Activated CD4-positive, alpha-beta T cell treated with anti-CD3 and anti-CD28 coated beads, Interleukin-2, amount 10 ng/mL, durations not matched to agents 7 days and 5 days (primary cell): ENCODE results near the gene ROBO1. TPM values are rescaled to one million over a fixed set of nuclear protein-coding genes. Genes with fewer than 3 reads are reported as not detected.
"Not testable (repeated sequence)": the region's sequence is repeated elsewhere in the genome, so short reads cannot be mapped to it uniquely, and the experiment has no call there.

Experiments used
- CTCF ChIA-PET: fragments of 350-600 bp; sonication (Branson Sonifier 250); formaldehyde crosslinking; loops from one replicate; lab custom pipeline; 2021; ENCODE audit warnings: antibody characterized with exemption; lab: Charles Lee
- POLR2A ChIA-PET: fragments of 350-600 bp; sonication (Branson Sonifier 250); formaldehyde crosslinking; loops from one replicate; lab custom pipeline; 2021; ENCODE audit warnings: antibody characterized with exemption; lab: Charles Lee
- DNase-seq: peaks from one replicate; pipeline ENCODE4 v3.0.0-alpha.2; 2020
- H3K27ac Mint-ChIP-seq: one replicate; pipeline ENCODE4 v1.8.0; 2021; ENCODE audit warnings: mild to moderate bottlenecking, moderate library complexity, mixed read lengths
- H3K27me3 Mint-ChIP-seq: one replicate; pipeline ENCODE4 v1.8.0; 2021; ENCODE audit warnings: mixed read lengths
- H3K36me3 Mint-ChIP-seq: one replicate; pipeline ENCODE4 v1.8.0; 2021; ENCODE audit warnings: low read depth, mixed read lengths
- H3K4me1 Mint-ChIP-seq: one replicate; pipeline ENCODE4 v1.8.0; 2021; ENCODE audit warnings: mixed read lengths
- H3K4me3 Mint-ChIP-seq: one replicate; pipeline ENCODE4 v1.8.0; 2021; ENCODE audit warnings: mild to moderate bottlenecking, moderate library complexity, mixed read lengths
- H3K9me3 Mint-ChIP-seq: one replicate; pipeline ENCODE4 v1.8.0; 2021; ENCODE audit warnings: mixed read lengths
- total RNA-seq, 2 experiments: library from RNA; stranded (reverse); gene quantifications; one replicate each; pipeline ENCODE4 v1.2.3, GENCODE V29; 2021

ROBO1 gene
- total RNA-seq, 2 experiments from 2014 or later = 0.55 to 0.62 TPM

DNA sequence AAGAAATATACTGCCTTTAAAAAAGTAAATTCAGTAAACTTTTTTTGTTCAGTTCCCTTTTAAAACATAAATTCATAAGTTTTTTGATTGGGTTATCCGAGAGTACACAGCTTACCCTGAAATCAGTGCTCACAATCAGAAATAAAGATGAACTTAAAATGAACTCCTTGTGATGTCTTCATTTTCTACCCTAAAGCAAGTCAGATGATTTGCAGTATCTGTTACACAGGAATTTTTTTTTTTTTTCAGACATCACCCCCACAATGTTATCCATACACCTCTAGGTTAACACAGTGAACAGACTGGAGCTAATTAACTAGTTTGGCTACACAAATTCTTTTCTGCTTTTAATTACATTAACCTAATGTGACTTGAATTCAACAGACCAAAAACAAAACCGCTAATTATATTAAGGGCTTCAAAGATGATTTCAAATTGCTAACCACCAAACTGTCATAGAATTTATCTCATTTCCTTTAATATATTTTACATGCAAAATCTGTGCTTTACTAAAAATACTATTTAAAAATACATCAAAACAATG lies 1042.0 kb downstream of the ROBO1 start:
- no peaks in the 10 kb centered on the region for H3K36me3 Mint-ChIP-seq
- DNase-seq = no peak
- no peaks in the 10 kb centered on the region for H3K4me1 Mint-ChIP-seq
- ChIA-PET CTCF (no interaction called here), POLR2A (no interaction called here)
- no peaks in the 10 kb centered on the region for H3K27me3 Mint-ChIP-seq
- no peaks in the 10 kb centered on the region for H3K9me3 Mint-ChIP-seq
- no peak overlapping the region for H3K27ac Mint-ChIP-seq
- H3K4me3 Mint-ChIP-seq = no peak overlapping the region

DNA sequence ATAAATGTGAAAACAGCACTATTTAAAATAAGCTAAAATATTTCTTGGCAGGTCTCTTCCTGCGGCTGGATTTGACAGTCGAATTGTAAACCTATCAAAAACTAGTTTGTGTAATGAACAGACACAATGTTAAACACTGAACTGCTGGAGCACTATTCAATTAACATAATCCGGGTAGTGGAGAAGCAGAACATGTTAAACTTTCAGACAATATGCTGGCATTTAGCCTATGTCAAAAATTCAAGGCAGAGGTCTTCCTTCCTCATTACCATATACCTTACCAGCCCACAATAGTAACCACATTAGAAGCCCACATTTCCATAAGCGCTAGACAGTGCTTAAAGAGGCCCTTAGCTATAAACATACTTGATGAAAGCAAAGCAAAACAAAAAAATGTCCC lies 1042.9 kb downstream of the ROBO1 start:
- no peaks in the 10 kb centered on the region for H3K27me3 Mint-ChIP-seq
- no peak overlapping the region for H3K4me3 Mint-ChIP-seq
- H3K27ac Mint-ChIP-seq = no peak overlapping the region
- POLR2A ChIA-PET = no interaction called here
- no peaks in the 10 kb centered on the region for H3K36me3 Mint-ChIP-seq
- H3K9me3 Mint-ChIP-seq = no peaks in the 10 kb centered on the region
- DNase-seq = no peak
- no peaks in the 10 kb centered on the region for H3K4me1 Mint-ChIP-seq
- CTCF ChIA-PET = no interaction called here

DNA sequence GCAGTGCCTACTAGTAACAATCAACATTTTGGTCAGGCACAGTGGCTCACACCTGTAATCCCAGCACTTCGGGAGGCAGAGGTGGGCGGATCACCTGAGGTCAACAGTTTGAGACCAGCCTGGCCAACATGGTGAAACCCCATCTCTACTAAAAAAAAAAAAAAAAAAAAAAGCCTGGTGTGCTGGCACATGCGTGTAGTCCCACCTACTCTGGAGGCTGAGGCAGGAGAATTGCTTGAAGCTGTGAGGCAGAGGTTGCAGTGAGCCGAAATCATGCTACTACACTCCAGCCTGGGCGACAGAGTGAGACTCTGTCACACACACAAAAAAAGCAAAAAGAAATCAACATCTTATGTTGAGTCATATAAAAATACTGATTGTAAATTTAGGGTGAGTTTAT lies 1043.4 kb downstream of the ROBO1 start:
- H3K27ac Mint-ChIP-seq, DNase-seq, CTCF ChIA-PET, H3K9me3 Mint-ChIP-seq, H3K36me3 Mint-ChIP-seq, H3K27me3 Mint-ChIP-seq, H3K4me3 Mint-ChIP-seq, POLR2A ChIA-PET, H3K4me1 Mint-ChIP-seq: not testable (repeated sequence)

DNA sequence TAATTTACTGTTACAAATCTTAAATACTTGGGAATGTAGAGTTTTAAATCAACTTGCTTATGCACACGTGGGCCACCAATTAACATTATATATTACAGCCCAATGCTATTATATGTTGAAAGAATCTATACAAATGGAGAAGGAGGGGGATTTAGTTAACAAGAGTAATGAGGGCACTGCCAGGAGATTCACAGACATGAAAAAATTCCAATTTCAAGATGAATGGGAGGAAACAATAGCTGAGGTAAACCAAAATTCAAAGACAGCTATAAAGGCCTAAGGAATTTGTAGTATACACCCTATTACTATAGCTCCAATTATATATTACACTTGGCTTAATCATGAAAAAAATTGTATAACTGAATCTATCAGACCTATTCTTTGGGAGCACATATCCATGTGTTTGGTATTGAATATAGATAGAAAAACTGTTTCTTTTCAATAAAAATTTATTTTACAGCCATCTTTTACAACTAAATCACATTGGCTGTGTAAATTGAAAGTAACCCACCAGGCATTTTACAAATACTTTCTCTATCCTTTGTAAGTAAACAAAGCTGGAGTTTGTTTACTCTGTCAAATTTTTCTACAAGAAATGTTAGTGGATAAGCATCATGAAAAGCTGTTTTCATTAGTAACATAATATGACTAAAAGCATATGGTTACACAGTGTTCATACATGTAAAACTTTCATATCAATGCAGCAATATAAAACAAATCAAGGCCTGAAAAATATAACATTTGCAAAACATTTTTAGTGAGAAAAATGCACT lies 1045.8 kb downstream of the ROBO1 start:
- POLR2A ChIA-PET = no interaction called here
- DNase-seq = no peak
- no peak overlapping the region for H3K4me3 Mint-ChIP-seq
- H3K9me3 Mint-ChIP-seq = no peaks in the 10 kb centered on the region
- no peak overlapping the region for H3K27ac Mint-ChIP-seq
- no peaks in the 10 kb centered on the region for H3K4me1 Mint-ChIP-seq
- no peaks in the 10 kb centered on the region for H3K36me3 Mint-ChIP-seq
- CTCF ChIA-PET = no interaction called here
- no peaks in the 10 kb centered on the region for H3K27me3 Mint-ChIP-seq

DNA sequence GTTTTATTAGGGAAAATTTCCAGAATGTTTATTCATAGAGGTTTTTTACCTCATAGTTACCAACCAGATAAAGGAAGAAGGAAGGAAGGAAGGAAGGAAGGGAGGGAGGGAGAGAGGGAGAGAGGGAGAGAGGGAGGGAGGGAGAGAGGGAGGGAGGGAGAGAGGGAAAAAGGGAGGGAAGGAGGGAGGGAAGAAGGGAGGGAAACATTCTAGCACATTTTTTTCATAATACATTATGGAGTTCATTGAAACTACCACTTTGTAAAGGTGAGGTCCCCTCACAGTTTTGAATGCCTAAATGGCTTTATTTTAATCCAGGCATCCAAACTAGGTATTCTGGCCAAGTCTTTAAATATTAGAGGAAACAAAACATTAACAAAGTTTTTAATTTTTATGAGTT lies 1049.1 kb downstream of the ROBO1 start:
- no peak for DNase-seq
- no peak overlapping the region for H3K4me3 Mint-ChIP-seq

DNA sequence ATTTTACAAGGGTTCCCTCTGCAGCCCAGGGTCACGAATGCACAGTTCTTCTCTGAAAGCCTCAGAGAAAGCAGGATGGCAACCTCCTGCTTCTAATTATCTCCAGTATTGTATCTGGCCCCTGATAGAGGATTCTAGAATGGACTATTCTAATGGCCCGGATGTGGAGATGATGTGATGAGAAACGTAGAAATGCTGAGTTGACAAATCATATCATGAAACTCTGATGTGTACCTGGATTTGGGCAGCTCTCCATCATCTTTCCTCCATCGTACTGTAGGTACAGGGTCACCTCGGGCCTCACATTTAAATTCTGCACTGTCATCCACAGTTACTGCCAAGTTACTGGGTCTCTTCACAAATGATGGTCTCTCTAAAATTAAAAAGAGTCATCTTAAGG lies 1050.8 kb downstream of the ROBO1 start:
- POLR2A ChIA-PET = interaction anchor here (0.6 kb wide), 1 partner anchor 16 kb away, joined by 6 read pairs; no protein-coding TSS in a partner anchor
- CTCF ChIA-PET = no interaction called here
- Mint-ChIP-seq H3K36me3 (no peaks in the 10 kb centered on the region), H3K4me3 (no peak overlapping the region), H3K27me3 (no peaks in the 10 kb centered on the region), H3K9me3 (peaks cover 5% of the 10 kb centered on the region), H3K27ac (no peak overlapping the region), H3K4me1 (no peaks in the 10 kb centered on the region)
- DNase-seq = no peak

More for the DNA sequence above, 1049.1 kb downstream of the ROBO1 start:
- Mint-ChIP-seq H3K9me3 (peaks cover 5% of the 10 kb centered on the region), H3K36me3 (no peaks in the 10 kb centered on the region), H3K27ac (no peak overlapping the region), H3K27me3 (no peaks in the 10 kb centered on the region), H3K4me1 (no peaks in the 10 kb centered on the region)
- ChIA-PET CTCF (no interaction called here), POLR2A (no interaction called here)

DNA sequence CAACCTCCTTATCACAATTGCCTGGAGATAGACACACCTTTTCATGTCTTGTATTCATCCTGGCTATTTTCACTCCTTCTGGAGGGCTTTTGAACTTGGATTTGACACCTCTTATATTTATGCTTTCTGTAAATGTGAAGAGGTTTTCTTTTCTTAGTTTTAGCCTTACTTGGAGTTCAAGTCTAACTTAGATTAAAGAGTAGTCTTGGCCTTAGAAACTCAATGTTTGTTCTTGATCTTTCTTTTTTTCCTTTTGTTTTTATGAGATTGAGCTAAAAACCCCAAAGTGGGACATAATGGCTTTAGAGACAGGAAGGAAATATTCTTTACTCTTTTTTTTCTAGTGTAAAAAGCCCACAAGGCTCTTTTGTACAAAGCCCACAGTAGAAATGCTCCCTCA lies 1054.9 kb downstream of the ROBO1 start:
- no peak for DNase-seq
- no peaks in the 10 kb centered on the region for H3K27me3 Mint-ChIP-seq
- POLR2A ChIA-PET = no interaction called here
- peaks cover 5% of the 10 kb centered on the region for H3K9me3 Mint-ChIP-seq
- CTCF ChIA-PET = no interaction called here
- no peaks in the 10 kb centered on the region for H3K36me3 Mint-ChIP-seq
- no peaks in the 10 kb centered on the region for H3K4me1 Mint-ChIP-seq
- H3K27ac Mint-ChIP-seq = no peak overlapping the region
- no peak overlapping the region for H3K4me3 Mint-ChIP-seq

DNA sequence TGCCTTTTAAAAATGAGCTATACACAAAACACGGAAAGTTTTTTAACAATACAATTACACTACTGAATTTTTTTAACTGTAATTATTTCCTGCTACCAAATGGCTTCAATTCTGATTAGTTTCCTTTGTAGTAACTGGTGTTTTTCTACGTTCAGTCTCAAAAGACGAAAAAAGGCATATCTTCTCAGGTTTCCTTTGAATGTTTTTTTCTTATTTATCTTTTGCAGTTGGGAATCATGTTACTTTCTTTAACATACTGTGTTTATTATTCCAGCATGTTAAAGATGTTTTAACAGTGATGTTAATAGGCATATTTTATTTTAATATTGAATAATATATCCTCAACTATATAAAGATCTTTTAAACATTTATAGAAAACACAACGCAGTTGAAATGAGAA lies 1055.5 kb downstream of the ROBO1 start:
- POLR2A ChIA-PET = no interaction called here
- CTCF ChIA-PET = no interaction called here
- DNase-seq = no peak
- no peak overlapping the region for H3K27ac Mint-ChIP-seq
- H3K36me3 Mint-ChIP-seq = no peaks in the 10 kb centered on the region
- H3K27me3 Mint-ChIP-seq = no peaks in the 10 kb centered on the region
- H3K9me3 Mint-ChIP-seq = peaks cover 5% of the 10 kb centered on the region
- peaks cover 3% of the 10 kb centered on the region for H3K4me1 Mint-ChIP-seq
- no peak overlapping the region for H3K4me3 Mint-ChIP-seq

DNA sequence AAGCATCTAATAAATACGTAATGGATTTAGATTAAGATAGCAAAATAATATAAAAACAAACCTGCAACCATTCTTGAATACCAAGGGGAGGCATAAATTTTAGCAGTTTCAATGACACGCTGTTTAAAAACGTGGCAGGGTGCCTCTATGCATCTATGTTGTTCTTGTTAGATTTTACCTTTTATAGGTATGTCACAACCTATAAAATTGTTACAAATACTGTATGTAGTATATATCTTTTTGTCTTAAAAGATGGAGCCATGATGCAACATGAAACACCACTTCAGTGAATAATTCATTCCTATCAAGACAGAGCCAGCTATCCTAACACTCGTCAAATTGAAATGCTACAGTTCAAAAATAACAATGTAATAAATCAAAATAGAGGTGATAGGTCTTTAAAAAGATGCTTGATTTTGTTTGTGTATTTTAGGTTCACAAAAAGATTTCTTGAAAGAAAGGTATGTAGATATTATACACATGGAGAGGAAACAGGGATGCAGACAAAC lies 1059.2 kb downstream of the ROBO1 start:
- POLR2A ChIA-PET = no interaction called here
- H3K9me3 Mint-ChIP-seq = no peaks in the 10 kb centered on the region
- H3K4me3 Mint-ChIP-seq = no peak overlapping the region
- no peak for DNase-seq
- CTCF ChIA-PET = no interaction called here
- H3K27ac Mint-ChIP-seq = no peak overlapping the region
- H3K4me1 Mint-ChIP-seq = peaks cover 3% of the 10 kb centered on the region
- H3K36me3 Mint-ChIP-seq = no peaks in the 10 kb centered on the region
- no peaks in the 10 kb centered on the region for H3K27me3 Mint-ChIP-seq

DNA sequence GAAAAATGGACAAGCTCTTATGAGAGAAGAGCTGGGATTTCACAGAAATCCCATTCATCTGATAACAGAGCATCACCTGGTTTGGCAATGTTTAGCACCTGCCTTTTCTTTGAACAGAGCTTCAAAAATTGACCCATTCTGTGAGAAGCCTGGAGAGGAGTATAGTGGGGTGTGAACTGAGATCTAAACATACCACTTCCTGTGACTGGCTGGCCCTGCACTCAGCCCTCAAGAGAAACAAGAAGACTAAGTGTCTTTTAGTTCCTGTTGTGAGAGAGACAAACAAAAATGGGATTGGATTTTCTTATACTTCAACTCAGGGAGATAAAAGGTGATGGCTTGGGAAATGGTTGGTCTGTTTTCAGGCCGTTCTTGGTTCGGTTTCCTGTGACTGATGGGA lies 1060.2 kb downstream of the ROBO1 start:
- H3K4me3 Mint-ChIP-seq = no peak overlapping the region
- H3K27me3 Mint-ChIP-seq = no peaks in the 10 kb centered on the region
- no peaks in the 10 kb centered on the region for H3K9me3 Mint-ChIP-seq
- peaks cover 3% of the 10 kb centered on the region for H3K4me1 Mint-ChIP-seq
- ChIA-PET CTCF (no interaction called here), POLR2A (no interaction called here)
- no peak overlapping the region for H3K27ac Mint-ChIP-seq
- DNase-seq = no peak
- no peaks in the 10 kb centered on the region for H3K36me3 Mint-ChIP-seq

DNA sequence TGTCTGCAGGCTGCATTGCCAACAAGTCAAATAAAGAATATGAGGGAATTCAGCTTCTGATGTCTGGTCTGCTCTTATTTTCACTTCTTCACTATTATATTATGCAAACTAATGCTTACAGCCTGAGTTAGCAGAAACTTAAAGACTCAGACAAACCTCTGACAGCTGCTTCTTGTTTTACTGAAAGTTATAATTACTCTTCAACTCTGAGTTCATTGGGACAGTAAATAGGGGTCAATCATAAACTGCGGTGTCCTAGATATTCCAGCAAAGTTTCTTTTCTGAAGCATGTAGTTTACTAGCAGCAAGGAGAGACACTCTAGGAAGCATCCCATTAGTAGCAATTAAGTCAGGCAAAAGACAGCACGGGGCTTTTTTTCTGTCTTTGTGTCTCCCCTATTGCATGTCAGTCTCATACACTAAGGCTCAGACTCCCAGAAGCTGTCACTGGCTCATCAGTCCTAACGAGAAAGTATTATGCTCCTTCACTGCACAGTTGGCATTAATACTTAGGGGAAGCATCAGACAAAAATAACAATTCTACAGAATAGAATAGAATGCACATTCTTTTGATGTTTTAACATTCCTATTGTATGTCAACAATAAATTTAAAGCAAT lies 1060.8 kb downstream of the ROBO1 start:
- no peaks in the 10 kb centered on the region for H3K9me3 Mint-ChIP-seq
- peaks cover 3% of the 10 kb centered on the region for H3K4me1 Mint-ChIP-seq
- ChIA-PET CTCF (no interaction called here), POLR2A (no interaction called here)
- no peak overlapping the region for H3K4me3 Mint-ChIP-seq
- no peak overlapping the region for H3K27ac Mint-ChIP-seq
- H3K36me3 Mint-ChIP-seq = no peaks in the 10 kb centered on the region
- no peak for DNase-seq
- no peaks in the 10 kb centered on the region for H3K27me3 Mint-ChIP-seq

DNA sequence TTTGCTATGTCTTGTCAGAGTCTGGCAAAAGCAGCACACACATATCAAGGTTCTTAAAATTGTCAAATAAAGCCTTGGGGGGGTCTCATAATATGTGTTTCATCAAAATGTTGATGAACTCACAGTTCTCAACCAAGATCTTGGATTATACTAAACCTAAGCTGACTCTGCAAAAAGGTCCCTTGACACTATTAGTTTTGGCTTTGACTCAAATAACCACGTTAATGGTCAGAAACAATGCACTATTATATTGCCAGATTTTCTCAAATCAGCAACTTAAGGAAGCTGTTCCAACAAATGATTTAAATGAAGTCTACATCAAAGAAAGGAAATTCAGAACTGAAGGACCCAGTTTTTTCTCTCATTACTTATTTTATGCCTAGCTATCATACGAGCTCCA lies 1063.9 kb downstream of the ROBO1 start:
- H3K9me3 Mint-ChIP-seq = no peaks in the 10 kb centered on the region
- H3K4me3 Mint-ChIP-seq = no peak overlapping the region
- no peak overlapping the region for H3K27ac Mint-ChIP-seq
- ChIA-PET POLR2A (no interaction called here), CTCF (no interaction called here)
- no peaks in the 10 kb centered on the region for H3K36me3 Mint-ChIP-seq
- H3K27me3 Mint-ChIP-seq = no peaks in the 10 kb centered on the region
- DNase-seq = no peak
- peaks cover 3% of the 10 kb centered on the region for H3K4me1 Mint-ChIP-seq

DNA sequence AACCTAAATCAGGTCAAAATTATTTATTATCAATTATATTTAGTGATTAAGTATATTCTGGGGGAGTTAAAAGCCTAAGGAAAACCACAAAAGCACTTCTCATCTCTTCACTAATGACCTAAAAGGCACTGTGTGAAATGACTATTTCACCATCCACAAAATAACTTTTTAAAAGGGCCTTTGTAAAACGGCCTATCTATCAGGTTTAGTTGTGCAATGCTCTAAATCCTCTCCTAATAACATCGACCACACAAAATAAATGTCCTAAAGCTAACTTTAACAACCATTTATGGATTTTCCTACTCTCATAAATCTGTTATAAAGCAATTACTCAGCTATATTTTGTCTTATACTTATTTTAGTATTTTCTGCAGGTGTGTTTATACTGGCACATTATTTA lies 1066.3 kb downstream of the ROBO1 start:
- Mint-ChIP-seq H3K4me1 (no peaks in the 10 kb centered on the region), H3K36me3 (no peaks in the 10 kb centered on the region), H3K27ac (no peak overlapping the region), H3K4me3 (no peak overlapping the region), H3K27me3 (no peaks in the 10 kb centered on the region), H3K9me3 (no peaks in the 10 kb centered on the region)
- CTCF ChIA-PET = no interaction called here
- POLR2A ChIA-PET = no interaction called here
- DNase-seq = no peak
